Measurements from ENCODE around the gene MYO3B.

GRCh38 chr2:170243898-170244297, 66.0 kb downstream of the MYO3B start:
- no peak for TF ChIP-seq CTCF (IDR thresholded peaks at IDR 0.05)
- TF ChIP-seq POLR2AphosphoS5 (IDR thresholded peaks at IDR 0.05) = no peak

Measured in prostate gland (tissue), 2 donors.